Astrocyte of the hippocampus (primary cell): ENCODE results near the gene TSPAN33.
A peak's percentile ranks its signal among the peaks of the same experiment; 100 is the strongest.
"Not testable (repeated sequence)": the region's sequence is repeated elsewhere in the genome, so short reads cannot be mapped to it uniquely, and the experiment has no call there.

Experiments used
- DNase-seq: peaks from one replicate; pipeline ENCODE4 v3.0.0; 2011; ENCODE audit warnings: low read depth, low spot score

Gene TSPAN33

GRCh38 chr7:129144095-129144833 lies at the start of gene TSPAN33:
Gene TSPAN33 (plus strand): TSS chr7:129144707. CDS start chr7:129144981, 274 bp downstream.
- peak; percentile 91 for DNase-seq

GRCh38 chr7:129095258-129095657 lies 49.2 kb upstream of the TSPAN33 start:
- DNase-seq, result no peak

GRCh38 chr7:129098409-129099084 lies 46.0 kb upstream of the TSPAN33 start:
- DNase-seq, result no peak

- no peak for DNase-seq
Measured at GRCh38 chr7:129100827-129101166, 43.7 kb upstream of the TSPAN33 start.

- no peak for DNase-seq
Measured at GRCh38 chr7:129101746-129102145, 42.8 kb upstream of the TSPAN33 start.

GRCh38 chr7:129103561-129104324 lies 40.8 kb upstream of the TSPAN33 start:
- DNase-seq, result peak; percentile 53

GRCh38 chr7:129108581-129108980 lies 35.9 kb upstream of the TSPAN33 start:
- peak; percentile 51 for DNase-seq

- DNase-seq, result peak; percentile 15
Measured at GRCh38 chr7:129110258-129110981, 34.1 kb upstream of the TSPAN33 start.

GRCh38 chr7:129110982-129111376 lies 33.5 kb upstream of the TSPAN33 start:
- no peak for DNase-seq

- DNase-seq, result no peak
Measured at GRCh38 chr7:129115676-129116075, 28.8 kb upstream of the TSPAN33 start.

GRCh38 chr7:129118182-129118581 lies 26.3 kb upstream of the TSPAN33 start:
- no peak for DNase-seq

GRCh38 chr7:129118976-129119375 lies 25.5 kb upstream of the TSPAN33 start:
- no peak for DNase-seq

GRCh38 chr7:129121501-129122077 lies 22.9 kb upstream of the TSPAN33 start:
- not testable (repeated sequence) for DNase-seq

GRCh38 chr7:129122078-129122750 lies 22.3 kb upstream of the TSPAN33 start:
- DNase-seq, result peak; percentile 14

- DNase-seq, result peak; percentile 53
Measured at GRCh38 chr7:129122751-129123509, 21.6 kb upstream of the TSPAN33 start.

- no peak for DNase-seq
Measured at GRCh38 chr7:129123510-129123857, 21.0 kb upstream of the TSPAN33 start.

- DNase-seq, result no peak
Measured at GRCh38 chr7:129126314-129126713, 18.2 kb upstream of the TSPAN33 start.

- DNase-seq, result no peak
Measured at GRCh38 chr7:129127154-129127553, 17.4 kb upstream of the TSPAN33 start.

GRCh38 chr7:129127601-129128000 lies 16.9 kb upstream of the TSPAN33 start:
- DNase-seq, result no peak

- DNase-seq, result no peak
Measured at GRCh38 chr7:129134356-129134987, 10.0 kb upstream of the TSPAN33 start.
